PC-3 (cell line): Measurements from ENCODE around the gene IGLL1.

ENCODE experiments used
- EZH2 ChIP-seq: fragments of 300-600 bp; sonication (generic); IDR thresholded peaks from one replicate; pipeline ENCODE4 v1.6.1; 2017; ENCODE audit warnings: antibody characterized with exemption, mild to moderate bottlenecking, low read length; ENCODE audit not compliant: unreplicated experiment
- EZH2phosphoT487 ChIP-seq: fragments of 300-600 bp; sonication (generic); IDR thresholded peaks from 2 replicates; pipeline ENCODE4 v1.6.1; 2018; ENCODE audit warnings: mild to moderate bottlenecking, antibody characterized with exemption, low read length, borderline replicate concordance
- TF ChIP-seq, protein P1 (sequence below): fragments of 300-600 bp; sonication (generic); conservative IDR thresholded peaks from 2 replicates; pipeline ENCODE4 v1.5.1; 2017; ENCODE audit warnings: antibody characterized with exemption, low read depth, mild to moderate bottlenecking, low read length

DNA sequence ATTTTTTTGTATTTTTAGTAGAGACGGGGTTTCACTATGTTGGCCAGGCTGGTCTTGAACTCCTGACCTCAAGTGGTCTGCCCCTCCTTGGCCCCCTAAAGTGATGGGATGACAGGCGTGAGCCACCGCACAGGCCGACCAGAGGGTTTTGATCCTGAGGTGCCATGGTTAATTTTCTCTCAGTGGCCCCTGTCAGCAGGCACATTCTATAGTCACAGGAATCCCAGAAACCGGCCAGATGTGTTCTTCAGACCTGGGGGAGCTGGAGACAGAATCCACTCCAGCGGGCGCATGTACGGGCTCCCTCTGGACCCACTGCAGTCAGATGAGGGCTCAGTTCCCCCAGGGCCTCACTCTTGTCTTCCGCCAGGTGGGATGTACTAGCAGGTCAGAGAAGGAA lies 17.0 kb downstream of the IGLL1 start:
- TF ChIP-seq, protein P1, sequence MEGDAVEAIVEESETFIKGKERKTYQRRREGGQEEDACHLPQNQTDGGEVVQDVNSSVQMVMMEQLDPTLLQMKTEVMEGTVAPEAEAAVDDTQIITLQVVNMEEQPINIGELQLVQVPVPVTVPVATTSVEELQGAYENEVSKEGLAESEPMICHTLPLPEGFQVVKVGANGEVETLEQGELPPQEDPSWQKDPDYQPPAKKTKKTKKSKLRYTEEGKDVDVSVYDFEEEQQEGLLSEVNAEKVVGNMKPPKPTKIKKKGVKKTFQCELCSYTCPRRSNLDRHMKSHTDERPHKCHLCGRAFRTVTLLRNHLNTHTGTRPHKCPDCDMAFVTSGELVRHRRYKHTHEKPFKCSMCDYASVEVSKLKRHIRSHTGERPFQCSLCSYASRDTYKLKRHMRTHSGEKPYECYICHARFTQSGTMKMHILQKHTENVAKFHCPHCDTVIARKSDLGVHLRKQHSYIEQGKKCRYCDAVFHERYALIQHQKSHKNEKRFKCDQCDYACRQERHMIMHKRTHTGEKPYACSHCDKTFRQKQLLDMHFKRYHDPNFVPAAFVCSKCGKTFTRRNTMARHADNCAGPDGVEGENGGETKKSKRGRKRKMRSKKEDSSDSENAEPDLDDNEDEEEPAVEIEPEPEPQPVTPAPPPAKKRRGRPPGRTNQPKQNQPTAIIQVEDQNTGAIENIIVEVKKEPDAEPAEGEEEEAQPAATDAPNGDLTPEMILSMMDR: no peak
- TF ChIP-seq EZH2 (no peak), EZH2phosphoT487 (no peak)
